ENCODE measurements around the gene TPRKB.
"Not testable (repeated sequence)": the region's sequence is repeated elsewhere in the genome, so short reads cannot be mapped to it uniquely, and the experiment has no call there.

- TF ChIP-seq POLR2A, POLR2AphosphoS5, CTCF, EP300 (IDR thresholded peaks at IDR 0.05): not testable (repeated sequence)
Measured at GRCh38 chr2:73778867-73779466, 41.8 kb upstream of the TPRKB start.
